HEK293T (cell line): ENCODE measurements around the gene ITPKB.

Experiments used
- CTCF ChIA-PET: fragments of 350-600 bp; formaldehyde crosslinking; extraction: SDS; loops from one replicate; lab custom pipeline; 2021; ENCODE audit warnings: antibody characterized with exemption, inconsistent platforms; lab: Yijun Ruan, JAX
- POLR2A ChIA-PET: fragments of 350-600 bp; formaldehyde crosslinking; extraction: SDS; loops from one replicate; lab custom pipeline; 2020; ENCODE audit warnings: antibody characterized with exemption, inconsistent platforms; lab: Yijun Ruan, JAX
- DNase-seq: peaks from one replicate; pipeline ENCODE4 v3.0.0; 2012; ENCODE audit warnings: mixed read lengths; ENCODE audit errors: extremely low spot score
- ARNT ChIP-seq: fragments of 450-650 bp; IDR thresholded peaks from 2 replicates; pipeline ENCODE4 v1.6.1; 2017; ENCODE audit warnings: mild to moderate bottlenecking
- BHLHE40 ChIP-seq: fragments of 450-650 bp; IDR thresholded peaks from 2 replicates; pipeline ENCODE4 v1.6.1; 2016; ENCODE audit warnings: mild to moderate bottlenecking, moderate library complexity, borderline replicate concordance
- CTBP1 ChIP-seq: fragments of 450-650 bp; IDR thresholded peaks from 2 replicates; pipeline ENCODE4 v1.6.1; 2016; ENCODE audit warnings: borderline replicate concordance
- ELF4 ChIP-seq: fragments of 450-650 bp; IDR thresholded peaks from 2 replicates; pipeline ENCODE4 v1.6.1; 2017; ENCODE audit warnings: antibody characterized with exemption
- FOXA1 ChIP-seq: fragments of 450-650 bp; IDR thresholded peaks from 2 replicates; pipeline ENCODE4 v1.6.1; 2016; ENCODE audit warnings: mild to moderate bottlenecking
- FOXK2 ChIP-seq: fragments of 450-650 bp; IDR thresholded peaks from 2 replicates; pipeline ENCODE4 v1.6.1; 2016; ENCODE audit warnings: mild to moderate bottlenecking
- FOXM1 ChIP-seq: fragments of 450-650 bp; IDR thresholded peaks from 2 replicates; pipeline ENCODE4 v1.6.1; 2017; ENCODE audit warnings: mild to moderate bottlenecking, borderline replicate concordance
- HDGF ChIP-seq: fragments of 450-650 bp; IDR thresholded peaks from 2 replicates; pipeline ENCODE4 v1.6.1; 2017; ENCODE audit warnings: antibody characterized with exemption, borderline replicate concordance
- L3MBTL2 ChIP-seq: fragments of 450-650 bp; conservative IDR thresholded peaks from 2 replicates; pipeline ENCODE4 v1.6.1; 2016; ENCODE audit warnings: mild to moderate bottlenecking
- LEF1 ChIP-seq: fragments of 450-650 bp; IDR thresholded peaks from 2 replicates; pipeline ENCODE4 v1.6.1; 2017; ENCODE audit warnings: mild to moderate bottlenecking, borderline replicate concordance
- NFRKB ChIP-seq: fragments of 450-650 bp; IDR thresholded peaks from 2 replicates; pipeline ENCODE4 v1.6.1; 2016; ENCODE audit warnings: mild to moderate bottlenecking, moderate library complexity
- SP1 ChIP-seq: fragments of 450-650 bp; IDR thresholded peaks from 2 replicates; pipeline ENCODE4 v1.6.1; 2017
- SUZ12 ChIP-seq: fragments of 450-650 bp; IDR thresholded peaks from 2 replicates; pipeline ENCODE4 v1.6.1; 2016; ENCODE audit warnings: mild to moderate bottlenecking
- TARDBP ChIP-seq: fragments of 450-650 bp; IDR thresholded peaks from 2 replicates; pipeline ENCODE4 v1.6.1; 2016
- ZNF384 ChIP-seq: fragments of 450-650 bp; IDR thresholded peaks from 2 replicates; pipeline ENCODE4 v1.6.1; 2016
- TF ChIP-seq, protein P1 (sequence below): fragments of 450-650 bp; IDR thresholded peaks from 2 replicates; pipeline ENCODE4 v1.6.1; 2016

The ITPKB gene

DNA sequence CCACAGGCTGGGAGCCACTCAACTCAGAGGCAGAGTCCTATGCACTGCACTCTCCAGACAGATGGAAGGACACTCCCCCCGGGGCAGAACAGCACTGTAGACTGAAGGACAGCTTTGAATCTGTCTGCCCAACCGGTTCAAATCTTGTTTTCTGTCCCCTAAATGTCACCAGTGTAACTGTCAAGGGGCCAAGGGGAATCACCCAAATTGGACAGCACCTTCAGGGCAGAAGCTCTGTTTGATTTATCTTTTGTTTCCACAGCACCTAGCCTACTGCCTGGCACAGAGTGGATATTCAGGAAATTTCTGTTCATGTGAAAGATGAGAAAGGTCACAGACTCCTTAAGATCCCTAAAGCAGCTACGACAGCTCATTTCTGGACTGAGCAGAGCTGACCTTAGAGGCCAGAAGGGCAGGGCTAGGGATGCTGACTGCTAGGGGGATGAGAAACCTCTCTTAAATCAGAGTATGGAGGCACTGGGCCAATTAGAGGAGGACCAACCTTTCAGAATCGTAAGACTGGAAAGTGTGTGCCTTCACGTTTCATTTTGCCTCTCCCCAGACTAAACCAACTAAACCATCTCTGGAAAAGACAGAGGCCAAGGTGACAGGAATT lies 41.0 kb downstream of the ITPKB start:
- ChIA-PET POLR2A (no interaction called here), CTCF (no interaction called here)
- DNase-seq = no peak
- TF ChIP-seq L3MBTL2 = no peak
- no peak for TF ChIP-seq LEF1
- TF ChIP-seq FOXK2 = no peak
- no peak for TF ChIP-seq NFRKB
- TF ChIP-seq FOXA1 = no peak
- TF ChIP-seq BHLHE40 = no peak
- no peak for TF ChIP-seq SP1
- TF ChIP-seq TARDBP = no peak
- TF ChIP-seq CTBP1 = no peak
- no peak for TF ChIP-seq FOXM1
- TF ChIP-seq ARNT = no peak
- no peak for TF ChIP-seq HDGF
- TF ChIP-seq, protein P1, sequence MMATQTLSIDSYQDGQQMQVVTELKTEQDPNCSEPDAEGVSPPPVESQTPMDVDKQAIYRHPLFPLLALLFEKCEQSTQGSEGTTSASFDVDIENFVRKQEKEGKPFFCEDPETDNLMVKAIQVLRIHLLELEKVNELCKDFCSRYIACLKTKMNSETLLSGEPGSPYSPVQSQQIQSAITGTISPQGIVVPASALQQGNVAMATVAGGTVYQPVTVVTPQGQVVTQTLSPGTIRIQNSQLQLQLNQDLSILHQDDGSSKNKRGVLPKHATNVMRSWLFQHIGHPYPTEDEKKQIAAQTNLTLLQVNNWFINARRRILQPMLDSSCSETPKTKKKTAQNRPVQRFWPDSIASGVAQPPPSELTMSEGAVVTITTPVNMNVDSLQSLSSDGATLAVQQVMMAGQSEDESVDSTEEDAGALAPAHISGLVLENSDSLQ = no peak
- no peak for TF ChIP-seq ZNF384

DNA sequence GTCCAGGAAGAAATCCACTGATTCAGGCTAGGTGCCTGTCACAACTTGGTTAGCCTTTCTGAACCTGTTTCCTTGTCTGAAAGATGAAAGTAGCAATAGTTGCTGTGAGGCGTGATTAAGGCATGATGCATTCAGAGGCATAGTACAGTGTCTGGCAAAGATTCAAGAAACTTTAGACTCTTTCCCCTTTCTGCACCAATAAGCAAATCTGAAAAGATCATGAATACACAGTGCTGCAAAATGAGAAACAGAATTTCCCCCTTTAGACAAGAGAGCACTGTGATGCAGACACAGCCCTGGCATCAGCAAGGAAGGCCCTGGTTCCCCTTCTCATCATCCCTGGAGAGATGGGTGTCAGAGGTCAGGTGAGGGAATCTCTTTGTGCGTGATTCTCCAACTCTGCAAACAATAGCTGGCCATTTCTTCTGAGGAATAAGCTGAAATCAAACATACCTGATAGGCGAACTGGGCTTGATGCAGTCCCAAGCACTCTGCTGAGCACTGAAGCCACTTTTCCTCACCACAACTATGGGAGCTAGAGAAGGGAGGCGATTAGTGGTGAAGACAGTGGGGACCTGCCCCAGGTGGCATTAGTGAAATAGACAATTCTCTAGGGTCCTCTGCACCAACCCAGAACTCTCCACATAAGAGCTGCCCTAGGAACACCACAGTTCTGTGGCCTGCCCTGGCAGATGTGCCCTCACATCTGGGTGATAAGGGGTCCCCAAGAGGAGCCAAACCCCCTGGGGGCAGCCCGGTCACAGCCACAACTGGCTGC lies 41.7 kb downstream of the ITPKB start:
- ChIA-PET CTCF (no interaction called here), POLR2A (no interaction called here)
- TF ChIP-seq, protein P1 = no peak
- DNase-seq = no peak

DNA sequence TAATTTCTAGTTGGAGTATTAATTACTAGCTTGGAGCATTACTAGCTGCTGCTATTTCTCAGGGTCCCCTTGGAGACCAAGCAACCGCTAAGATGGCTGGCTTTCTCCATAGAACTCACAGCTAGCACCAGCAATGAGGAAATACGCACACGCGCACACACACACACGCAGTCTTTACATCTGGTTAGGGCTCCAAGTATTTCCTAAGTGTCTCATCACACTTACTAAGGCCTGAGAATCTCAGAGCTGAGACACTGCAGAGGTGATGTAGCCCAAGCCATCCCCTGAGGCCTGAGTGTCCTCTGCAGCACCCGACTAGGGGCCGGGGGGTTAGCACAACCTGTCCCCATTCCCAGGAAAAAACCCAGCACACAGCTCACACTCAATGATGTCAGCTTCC lies 42.5 kb downstream of the ITPKB start:
- POLR2A ChIA-PET = no interaction called here
- CTCF ChIA-PET = no interaction called here

DNA sequence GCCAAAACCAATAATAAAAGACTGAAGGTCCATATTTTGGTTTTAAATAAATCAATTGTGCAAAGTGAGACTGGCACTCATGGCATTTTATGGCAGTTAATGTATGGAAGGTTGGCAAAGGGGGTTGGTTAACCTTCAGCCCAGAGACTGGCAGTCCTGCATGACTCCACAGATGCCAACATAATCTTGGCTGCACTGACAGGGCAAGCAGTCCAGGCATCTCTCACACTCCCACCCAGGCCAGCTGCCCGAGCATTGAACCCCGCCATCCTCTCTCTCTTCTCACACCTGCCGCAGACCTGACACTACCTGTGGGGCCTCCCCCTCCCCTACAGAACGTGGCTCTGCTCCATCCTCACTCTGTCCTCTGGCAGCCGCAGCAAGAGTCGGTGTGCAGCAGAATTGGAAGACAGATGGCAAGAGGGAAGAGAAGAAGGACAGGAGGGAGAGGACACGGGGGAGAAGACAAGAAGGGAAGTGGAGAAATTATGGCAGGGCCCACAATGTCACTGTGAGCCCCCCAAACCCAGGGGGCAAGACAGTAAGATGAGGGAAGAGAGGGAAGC lies 43.7 kb downstream of the ITPKB start:
- TF ChIP-seq, protein P1 = no peak
- TF ChIP-seq SUZ12 (no peak), HDGF (no peak), L3MBTL2 (no peak), NFRKB (no peak), LEF1 (no peak), ARNT (no peak), ZNF384 (no peak), BHLHE40 (no peak), FOXA1 (no peak), SP1 (no peak), ELF4 (no peak), FOXM1 (no peak), CTBP1 (no peak), TARDBP (no peak), FOXK2 (no peak)
- CTCF ChIA-PET = no interaction called here
- POLR2A ChIA-PET = no interaction called here
- no peak for DNase-seq

More for the DNA sequence above, 42.5 kb downstream of the ITPKB start:
- DNase-seq = no peak
- no peak for TF ChIP-seq ZNF384
- TF ChIP-seq ARNT = no peak
- no peak for TF ChIP-seq CTBP1
- TF ChIP-seq FOXA1 = no peak
- TF ChIP-seq NFRKB = no peak
- TF ChIP-seq FOXK2 = no peak
- TF ChIP-seq SUZ12 = no peak
- TF ChIP-seq BHLHE40 = no peak
- no peak for TF ChIP-seq L3MBTL2
- TF ChIP-seq LEF1 = no peak
- no peak for TF ChIP-seq TARDBP
- TF ChIP-seq, protein P1 = no peak
- TF ChIP-seq HDGF = no peak
- TF ChIP-seq SP1 = no peak
- TF ChIP-seq FOXM1 = no peak
- no peak for TF ChIP-seq ELF4

DNA sequence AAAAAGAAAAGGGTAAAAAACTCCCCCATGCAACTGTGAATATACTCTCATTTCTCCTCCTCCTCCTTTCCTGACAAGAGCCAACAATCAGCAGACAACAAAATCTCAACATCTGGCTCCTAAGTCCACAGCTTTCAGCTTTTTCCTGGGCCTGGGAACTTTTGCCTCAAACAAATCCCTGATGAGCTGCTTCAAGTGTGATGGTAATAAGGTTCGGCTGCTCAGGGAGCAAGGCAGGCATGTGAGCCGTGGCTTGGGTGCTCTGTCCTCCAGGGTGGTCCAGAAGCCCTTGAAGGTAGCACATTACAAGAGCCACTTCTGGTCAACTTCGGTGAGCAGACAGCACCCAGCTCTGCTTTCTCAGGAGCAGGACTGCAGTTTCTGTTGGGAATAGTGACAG lies 46.3 kb downstream of the ITPKB start:
- CTCF ChIA-PET = no interaction called here
- POLR2A ChIA-PET = interaction anchor here (1.7 kb wide), 1 partner anchor 10 kb away, joined by 8 read pairs; no protein-coding TSS in a partner anchor
- TF ChIP-seq, protein P1 = no peak
- no peak for TF ChIP-seq FOXK2
- no peak for TF ChIP-seq FOXA1
- no peak for TF ChIP-seq ARNT
- TF ChIP-seq NFRKB = no peak
- TF ChIP-seq SP1 = no peak
- no peak for TF ChIP-seq HDGF
- no peak for TF ChIP-seq FOXM1
- TF ChIP-seq LEF1 = no peak
- no peak for TF ChIP-seq L3MBTL2
- no peak for TF ChIP-seq SUZ12
- no peak for TF ChIP-seq TARDBP
- no peak for DNase-seq
